Measurements from ENCODE around the gene PLEKHM1.
"Not testable (repeated sequence)": the region's sequence is repeated elsewhere in the genome, so short reads cannot be mapped to it uniquely, and the experiment has no call there.

Gene PLEKHM1

GRCh38 chr17:45490615-45491433 lies at the start of gene PLEKHM1:
PLEKHM1 (minus strand) TSS chr17:45490721; CDS start chr17:45482484, 8,237 bp downstream.
- H3K27ac ChIP-seq (ENCODE audit: low read length); H3K36me3 ChIP-seq (ENCODE audit: control insufficient read depth, low read depth, low read length); H3K27me3 ChIP-seq (ENCODE audit: control insufficient read depth, insufficient read depth, low read length); H3K9me3 ChIP-seq (ENCODE audit: control insufficient read depth, low read depth, low read length); H3K4me1 ChIP-seq (ENCODE audit: control insufficient read depth, low read depth, low read length); H3K9ac ChIP-seq (ENCODE audit: low read length): not testable (repeated sequence)
- peak within 1 kb of the TSS; percentile 60 for H3K4me3 ChIP-seq (ENCODE audit: low read length)

- not testable (repeated sequence) for H3K27ac ChIP-seq (ENCODE audit: low read length); H3K4me1 ChIP-seq (ENCODE audit: control insufficient read depth, low read depth, low read length); H3K36me3 ChIP-seq (ENCODE audit: control insufficient read depth, low read depth, low read length); H3K27me3 ChIP-seq (ENCODE audit: control insufficient read depth, insufficient read depth, low read length); H3K9me3 ChIP-seq (ENCODE audit: control insufficient read depth, low read depth, low read length); H3K4me3 ChIP-seq (ENCODE audit: low read length); H3K9ac ChIP-seq (ENCODE audit: low read length)
These were observed 47.6 kb upstream of the PLEKHM1 start for GRCh38 chr17:45538168-45538567.

GRCh38 chr17:45506072-45506471 lies 15.6 kb upstream of the PLEKHM1 start:
- H3K4me3 ChIP-seq (ENCODE audit: low read length); H3K27me3 ChIP-seq (ENCODE audit: control insufficient read depth, insufficient read depth, low read length); H3K9me3 ChIP-seq (ENCODE audit: control insufficient read depth, low read depth, low read length); H3K36me3 ChIP-seq (ENCODE audit: control insufficient read depth, low read depth, low read length); H3K27ac ChIP-seq (ENCODE audit: low read length); H3K4me1 ChIP-seq (ENCODE audit: control insufficient read depth, low read depth, low read length); H3K9ac ChIP-seq (ENCODE audit: low read length): not testable (repeated sequence)

GRCh38 chr17:45505183-45505582 lies 14.7 kb upstream of the PLEKHM1 start:
- H3K27me3 ChIP-seq (ENCODE audit: control insufficient read depth, insufficient read depth, low read length); H3K4me3 ChIP-seq (ENCODE audit: low read length); H3K9ac ChIP-seq (ENCODE audit: low read length); H3K9me3 ChIP-seq (ENCODE audit: control insufficient read depth, low read depth, low read length); H3K36me3 ChIP-seq (ENCODE audit: control insufficient read depth, low read depth, low read length); H3K4me1 ChIP-seq (ENCODE audit: control insufficient read depth, low read depth, low read length); H3K27ac ChIP-seq (ENCODE audit: low read length): not testable (repeated sequence)

GRCh38 chr17:45501092-45501707 lies 10.7 kb upstream of the PLEKHM1 start:
- not testable (repeated sequence) for H3K36me3 ChIP-seq (ENCODE audit: control insufficient read depth, low read depth, low read length); H3K4me3 ChIP-seq (ENCODE audit: low read length); H3K27me3 ChIP-seq (ENCODE audit: control insufficient read depth, insufficient read depth, low read length); H3K9ac ChIP-seq (ENCODE audit: low read length); H3K9me3 ChIP-seq (ENCODE audit: control insufficient read depth, low read depth, low read length); H3K4me1 ChIP-seq (ENCODE audit: control insufficient read depth, low read depth, low read length); H3K27ac ChIP-seq (ENCODE audit: low read length)

GRCh38 chr17:45500478-45500877 lies 10.0 kb upstream of the PLEKHM1 start:
- not testable (repeated sequence) for H3K9me3 ChIP-seq (ENCODE audit: control insufficient read depth, low read depth, low read length); H3K4me1 ChIP-seq (ENCODE audit: control insufficient read depth, low read depth, low read length); H3K27me3 ChIP-seq (ENCODE audit: control insufficient read depth, insufficient read depth, low read length); H3K27ac ChIP-seq (ENCODE audit: low read length); H3K36me3 ChIP-seq (ENCODE audit: control insufficient read depth, low read depth, low read length); H3K9ac ChIP-seq (ENCODE audit: low read length); H3K4me3 ChIP-seq (ENCODE audit: low read length)

- not testable (repeated sequence) for H3K27ac ChIP-seq (ENCODE audit: low read length); H3K4me3 ChIP-seq (ENCODE audit: low read length); H3K27me3 ChIP-seq (ENCODE audit: control insufficient read depth, insufficient read depth, low read length); H3K36me3 ChIP-seq (ENCODE audit: control insufficient read depth, low read depth, low read length); H3K9me3 ChIP-seq (ENCODE audit: control insufficient read depth, low read depth, low read length); H3K4me1 ChIP-seq (ENCODE audit: control insufficient read depth, low read depth, low read length); H3K9ac ChIP-seq (ENCODE audit: low read length)
These were observed 8.7 kb upstream of the PLEKHM1 start for GRCh38 chr17:45499208-45499607.

GRCh38 chr17:45498377-45498776 lies 7.9 kb upstream of the PLEKHM1 start:
- H3K4me3 ChIP-seq (ENCODE audit: low read length); H3K4me1 ChIP-seq (ENCODE audit: control insufficient read depth, low read depth, low read length): not testable (repeated sequence)

GRCh38 chr17:45497449-45497848 lies 6.9 kb upstream of the PLEKHM1 start:
- not testable (repeated sequence) for H3K27ac ChIP-seq (ENCODE audit: low read length); H3K4me3 ChIP-seq (ENCODE audit: low read length); H3K4me1 ChIP-seq (ENCODE audit: control insufficient read depth, low read depth, low read length); H3K9me3 ChIP-seq (ENCODE audit: control insufficient read depth, low read depth, low read length); H3K9ac ChIP-seq (ENCODE audit: low read length); H3K36me3 ChIP-seq (ENCODE audit: control insufficient read depth, low read depth, low read length); H3K27me3 ChIP-seq (ENCODE audit: control insufficient read depth, insufficient read depth, low read length)

More at GRCh38 chr17:45498377-45498776, 7.9 kb upstream of the PLEKHM1 start:
- H3K27me3 ChIP-seq (ENCODE audit: control insufficient read depth, insufficient read depth, low read length); H3K27ac ChIP-seq (ENCODE audit: low read length); H3K9me3 ChIP-seq (ENCODE audit: control insufficient read depth, low read depth, low read length); H3K9ac ChIP-seq (ENCODE audit: low read length); H3K36me3 ChIP-seq (ENCODE audit: control insufficient read depth, low read depth, low read length): not testable (repeated sequence)

- not testable (repeated sequence) for H3K9ac ChIP-seq (ENCODE audit: low read length); H3K27ac ChIP-seq (ENCODE audit: low read length); H3K4me3 ChIP-seq (ENCODE audit: low read length); H3K36me3 ChIP-seq (ENCODE audit: control insufficient read depth, low read depth, low read length); H3K27me3 ChIP-seq (ENCODE audit: control insufficient read depth, insufficient read depth, low read length); H3K4me1 ChIP-seq (ENCODE audit: control insufficient read depth, low read depth, low read length); H3K9me3 ChIP-seq (ENCODE audit: control insufficient read depth, low read depth, low read length)
These were observed 6.0 kb upstream of the PLEKHM1 start for GRCh38 chr17:45496507-45496906.

- H3K9ac ChIP-seq (ENCODE audit: low read length); H3K4me3 ChIP-seq (ENCODE audit: low read length); H3K9me3 ChIP-seq (ENCODE audit: control insufficient read depth, low read depth, low read length); H3K4me1 ChIP-seq (ENCODE audit: control insufficient read depth, low read depth, low read length); H3K36me3 ChIP-seq (ENCODE audit: control insufficient read depth, low read depth, low read length); H3K27ac ChIP-seq (ENCODE audit: low read length); H3K27me3 ChIP-seq (ENCODE audit: control insufficient read depth, insufficient read depth, low read length): not testable (repeated sequence)
These were observed 4.0 kb upstream of the PLEKHM1 start for GRCh38 chr17:45494556-45494955.

- not testable (repeated sequence) for H3K4me1 ChIP-seq (ENCODE audit: control insufficient read depth, low read depth, low read length); H3K9ac ChIP-seq (ENCODE audit: low read length); H3K27me3 ChIP-seq (ENCODE audit: control insufficient read depth, insufficient read depth, low read length); H3K9me3 ChIP-seq (ENCODE audit: control insufficient read depth, low read depth, low read length); H3K27ac ChIP-seq (ENCODE audit: low read length); H3K36me3 ChIP-seq (ENCODE audit: control insufficient read depth, low read depth, low read length); H3K4me3 ChIP-seq (ENCODE audit: low read length)
These were observed 1.6 kb upstream of the PLEKHM1 start for GRCh38 chr17:45492156-45492555.
